Keratinocyte (primary cell): ENCODE results near the gene MTHFD2L.

Experiments used
- CTCF ChIP-seq, 3 experiments: IDR thresholded peaks in 1 of 3; conservative IDR thresholded peaks in 1 of 3; optimal IDR thresholded peaks in 1 of 3; 2 replicates in 2 of 3; 3 replicates in 1 of 3; pipeline versions ENCODE3 to v1.5.1; 2011; ENCODE audit warnings: low read length in 3 of 3, mild to moderate bottlenecking in 3 of 3, moderate library complexity in 2 of 3, control low read depth in 1 of 3, inconsistent platforms in 1 of 3; ENCODE audit not compliant: insufficient read depth in 2 of 3; ENCODE audit errors: extremely low read depth in 1 of 3
- EZH2 ChIP-seq: IDR thresholded peaks from one replicate; pipeline ENCODE4 v1.6.1; 2012; ENCODE audit warnings: inconsistent platforms, mild to moderate bottlenecking, low read length, moderate library complexity

- no peak for TF ChIP-seq CTCF (optimal IDR thresholded peaks at IDR 0.05 in 1 of 3, IDR thresholded peaks at IDR 0.05 in 1 of 3, conservative IDR thresholded peaks at IDR 0.05 in 1 of 3; ENCODE audit: extremely low read depth in 1 of 3, insufficient read depth in 2 of 3, low read length in 3 of 3)
- TF ChIP-seq EZH2: no peak
Measured at GRCh38 chr4:74174941-74175340, 17.0 kb downstream of the MTHFD2L start.
